ENCODE data around the gene JAZF1.

DNA sequence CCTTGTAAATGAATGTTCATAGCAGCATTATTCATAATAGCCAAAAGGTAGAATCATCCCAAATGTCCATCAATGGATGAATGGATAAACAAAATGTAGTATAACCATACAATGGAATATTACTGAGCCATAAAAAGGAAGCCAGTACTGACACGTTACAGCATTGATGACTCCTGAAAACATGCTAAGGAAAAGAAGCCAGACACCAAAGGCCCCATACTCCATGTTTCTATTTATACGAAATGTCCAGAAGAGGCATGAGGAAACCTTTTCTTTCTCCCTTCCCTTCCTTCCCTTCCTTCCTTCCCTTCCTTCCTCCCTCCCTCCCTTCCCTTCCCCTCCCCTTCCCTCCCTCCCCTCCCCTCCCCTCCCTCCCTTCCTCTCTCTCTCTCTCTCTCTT is 131.9 kb downstream of the JAZF1 start:
- TF ChIP-seq, protein P1, sequence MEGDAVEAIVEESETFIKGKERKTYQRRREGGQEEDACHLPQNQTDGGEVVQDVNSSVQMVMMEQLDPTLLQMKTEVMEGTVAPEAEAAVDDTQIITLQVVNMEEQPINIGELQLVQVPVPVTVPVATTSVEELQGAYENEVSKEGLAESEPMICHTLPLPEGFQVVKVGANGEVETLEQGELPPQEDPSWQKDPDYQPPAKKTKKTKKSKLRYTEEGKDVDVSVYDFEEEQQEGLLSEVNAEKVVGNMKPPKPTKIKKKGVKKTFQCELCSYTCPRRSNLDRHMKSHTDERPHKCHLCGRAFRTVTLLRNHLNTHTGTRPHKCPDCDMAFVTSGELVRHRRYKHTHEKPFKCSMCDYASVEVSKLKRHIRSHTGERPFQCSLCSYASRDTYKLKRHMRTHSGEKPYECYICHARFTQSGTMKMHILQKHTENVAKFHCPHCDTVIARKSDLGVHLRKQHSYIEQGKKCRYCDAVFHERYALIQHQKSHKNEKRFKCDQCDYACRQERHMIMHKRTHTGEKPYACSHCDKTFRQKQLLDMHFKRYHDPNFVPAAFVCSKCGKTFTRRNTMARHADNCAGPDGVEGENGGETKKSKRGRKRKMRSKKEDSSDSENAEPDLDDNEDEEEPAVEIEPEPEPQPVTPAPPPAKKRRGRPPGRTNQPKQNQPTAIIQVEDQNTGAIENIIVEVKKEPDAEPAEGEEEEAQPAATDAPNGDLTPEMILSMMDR (IDR thresholded peaks at IDR 0.05): no peak
- no peak for TF ChIP-seq EZH2 (IDR thresholded peaks at IDR 0.05; ENCODE audit: borderline replicate concordance, insufficient read depth, low read depth, low read length, poor library complexity, severe bottlenecking)

Measured in B cell (primary cell).